Osteoblast (primary cell): ENCODE data around the gene ALDH1A1. TPM values are rescaled to one million over a fixed set of nuclear protein-coding genes. Genes with fewer than 3 reads are reported as not detected.

ENCODE experiments used
- DNase-seq: peaks from one replicate; pipeline ENCODE4 v3.0.0; 2011; ENCODE audit warnings: low spot score, mixed read lengths; ENCODE audit not compliant: insufficient read length; ENCODE audit errors: missing footprints
- H2AFZ ChIP-seq: 2 replicates; pipeline ENCODE4 v1.6.0; 2011; ENCODE audit warnings: mild to moderate bottlenecking, low read length
- H3K27ac ChIP-seq: 2 replicates; pipeline ENCODE4 v1.5.1; 2011; ENCODE audit warnings: mild to moderate bottlenecking, low read depth, low read length, moderate library complexity
- H3K27me3 ChIP-seq: 2 replicates; pipeline ENCODE4 v1.6.0; 2012; ENCODE audit warnings: mild to moderate bottlenecking, control low read depth, inconsistent platforms, low read length, moderate library complexity; ENCODE audit not compliant: insufficient read depth
- H3K36me3 ChIP-seq: 2 replicates; pipeline ENCODE4 v1.5.1; 2011; ENCODE audit warnings: mild to moderate bottlenecking, low read length, control low read depth, moderate library complexity; ENCODE audit not compliant: insufficient read depth
- H3K4me1 ChIP-seq: 2 replicates; pipeline ENCODE4 v1.5.1; 2011; ENCODE audit warnings: mild to moderate bottlenecking, low read length, control low read depth, moderate library complexity; ENCODE audit not compliant: insufficient read depth
- H3K4me2 ChIP-seq: 2 replicates; pipeline ENCODE4 v1.6.0; 2011; ENCODE audit warnings: mild to moderate bottlenecking, low read length; ENCODE audit not compliant: insufficient read depth
- H3K4me3 ChIP-seq: fragments of 200-600 bp; sonication (generic); 3 replicates; pipeline ENCODE4 v1.5.1; 2012; ENCODE audit warnings: mild to moderate bottlenecking, low read length, inconsistent platforms; ENCODE audit not compliant: insufficient read depth
- H3K79me2 ChIP-seq: 2 replicates; pipeline ENCODE4 v1.6.0; 2012; ENCODE audit warnings: mild to moderate bottlenecking, low read length, control low read depth, inconsistent platforms; ENCODE audit not compliant: insufficient read depth
- H3K9me3 ChIP-seq: 2 replicates; pipeline ENCODE4 v1.5.1; 2011; ENCODE audit warnings: low read depth, low read length, control low read depth
- H4K20me1 ChIP-seq: 2 replicates; pipeline ENCODE4 v1.6.0; 2012; ENCODE audit warnings: mild to moderate bottlenecking, low read length, control low read depth; ENCODE audit not compliant: insufficient read depth
- CTCF ChIP-seq: IDR thresholded peaks from 2 replicates; pipeline ENCODE4 v1.5.1; 2011; ENCODE audit warnings: mild to moderate bottlenecking, low read depth, low read length, moderate library complexity; ENCODE audit errors: extremely low read depth
- total RNA-seq: library from RNA; depleted of rRNA; stranded (reverse); fragments of >200 nt; gene quantifications from 2 replicates; pipeline ENCODE4 v1.2.3, GENCODE V29; 2012

Gene ALDH1A1
- total RNA-seq, 1 donor: 0.36 TPM

- Histone ChIP-seq H3K4me2 (no peak overlapping the region), H3K4me3 (no peak overlapping the region), H3K79me2 (no peaks in the 10 kb centered on the region), H3K4me1 (peaks cover 2% of the 10 kb centered on the region), H3K27ac (no peak overlapping the region), H3K27me3 (no peaks in the 10 kb centered on the region), H2AFZ (no peak overlapping the region), H4K20me1 (no peaks in the 10 kb centered on the region), H3K36me3 (no peaks in the 10 kb centered on the region), H3K9me3 (no peaks in the 10 kb centered on the region)
- no peak for DNase-seq
- TF ChIP-seq CTCF: no peak
These were observed 77.6 kb downstream of the ALDH1A1 start for GRCh38 chr9:72875221-72875620.

GRCh38 chr9:72874344-72874743 lies 78.5 kb downstream of the ALDH1A1 start:
- Histone ChIP-seq H3K4me1 (peaks cover 2% of the 10 kb centered on the region), H3K36me3 (no peaks in the 10 kb centered on the region), H3K4me2 (no peak overlapping the region), H3K9me3 (no peaks in the 10 kb centered on the region), H3K27me3 (no peaks in the 10 kb centered on the region), H2AFZ (peak overlapping the region; percentile 10), H4K20me1 (no peaks in the 10 kb centered on the region), H3K4me3 (no peak overlapping the region), H3K27ac (no peak overlapping the region), H3K79me2 (no peaks in the 10 kb centered on the region)
- no peak for TF ChIP-seq CTCF
- DNase-seq: no peak

GRCh38 chr9:72873456-72873855 lies 79.4 kb downstream of the ALDH1A1 start:
- H3K4me1 ChIP-seq: peaks cover 2% of the 10 kb centered on the region
- no peaks in the 10 kb centered on the region for H3K27me3 ChIP-seq
- H3K9me3 ChIP-seq: no peaks in the 10 kb centered on the region
- TF ChIP-seq CTCF: no peak
- no peak overlapping the region for H3K27ac ChIP-seq
- H3K79me2 ChIP-seq: no peaks in the 10 kb centered on the region
- H3K4me3 ChIP-seq: no peak overlapping the region
- no peaks in the 10 kb centered on the region for H3K36me3 ChIP-seq
- DNase-seq: no peak
- no peak overlapping the region for H3K4me2 ChIP-seq
- no peaks in the 10 kb centered on the region for H4K20me1 ChIP-seq
- no peak overlapping the region for H2AFZ ChIP-seq

- Histone ChIP-seq H3K4me2 (no peak overlapping the region), H2AFZ (no peak overlapping the region), H3K4me1 (peaks cover 2% of the 10 kb centered on the region), H3K27me3 (no peaks in the 10 kb centered on the region), H3K4me3 (no peak overlapping the region), H3K36me3 (no peaks in the 10 kb centered on the region), H4K20me1 (no peaks in the 10 kb centered on the region), H3K9me3 (no peaks in the 10 kb centered on the region), H3K79me2 (no peaks in the 10 kb centered on the region), H3K27ac (no peak overlapping the region)
- no peak for TF ChIP-seq CTCF
- DNase-seq: no peak
These were observed 80.1 kb downstream of the ALDH1A1 start for GRCh38 chr9:72872718-72873117.
